ENCODE data around the gene RNF223. TPM values are rescaled to one million over a fixed set of nuclear protein-coding genes. Genes with fewer than 3 reads are reported as not detected.

RNF223 gene
- total RNA-seq, 1 experiment from 2014 or later: not detected

DNA sequence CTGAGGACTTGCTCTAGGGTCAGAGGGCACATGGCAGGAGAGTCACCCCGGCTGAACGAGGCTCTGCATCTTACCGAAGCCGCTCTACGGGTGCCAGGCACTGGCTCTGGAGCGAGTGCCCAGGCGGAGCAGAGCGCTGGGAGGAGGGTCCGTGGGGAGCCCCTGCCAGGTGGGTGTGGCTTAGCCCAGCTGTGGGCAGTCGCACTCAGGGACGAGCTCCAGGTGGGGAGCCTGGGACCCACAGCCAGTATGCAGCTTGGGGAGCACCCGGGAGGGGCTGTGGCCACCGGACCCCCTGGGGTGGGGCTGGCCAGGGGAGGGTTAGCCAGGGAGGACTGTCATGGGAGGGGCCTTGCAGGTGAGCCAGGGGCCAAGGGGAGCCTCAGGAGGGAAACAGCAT lies 50.4 kb downstream of the RNF223 start:
- ChIA-PET CTCF (interaction anchor here (0.7 to 2.8 kb wide), 8 partner anchors 8 to 43 kb away, joined by 3 to 16 read pairs (median 4); no protein-coding TSS in a partner anchor), POLR2A (interaction anchor here (1.5 to 3.6 kb wide), 3 partner anchors 9 to 17 kb away, joined by 4 to 15 read pairs (median 9); no protein-coding TSS in a partner anchor)
- H3K9me3 Mint-ChIP-seq: no peaks in the 10 kb centered on the region
- TF ChIP-seq ZNF423 (CRISPR knock-in tag; IDR thresholded peaks at IDR 0.05) (peak; percentile 41; the same call in 1 of the 2 replicates), CREM (CRISPR knock-in tag; IDR thresholded peaks at IDR 0.05) (no peak), FOXP1 (CRISPR knock-in tag; IDR thresholded peaks at IDR 0.05; ENCODE audit: borderline replicate concordance) (0 out of 2 replicates have a peak, but pooled peaks have one; percentile 22)
- H3K27me3 Mint-ChIP-seq (ENCODE audit: low read depth): no peaks in the 10 kb centered on the region; the same call in 1 of the 2 replicates
- ATAC-seq (no peak), DNase-seq (ENCODE audit: low spot score) (no peak)
- H3K4me3 Mint-ChIP-seq: no peak overlapping the region
- no peaks in the 10 kb centered on the region for H3K36me3 Mint-ChIP-seq
- H3K4me1 Mint-ChIP-seq: peaks cover 33% of the 10 kb centered on the region
- H3K27ac Mint-ChIP-seq: no peak overlapping the region

DNA sequence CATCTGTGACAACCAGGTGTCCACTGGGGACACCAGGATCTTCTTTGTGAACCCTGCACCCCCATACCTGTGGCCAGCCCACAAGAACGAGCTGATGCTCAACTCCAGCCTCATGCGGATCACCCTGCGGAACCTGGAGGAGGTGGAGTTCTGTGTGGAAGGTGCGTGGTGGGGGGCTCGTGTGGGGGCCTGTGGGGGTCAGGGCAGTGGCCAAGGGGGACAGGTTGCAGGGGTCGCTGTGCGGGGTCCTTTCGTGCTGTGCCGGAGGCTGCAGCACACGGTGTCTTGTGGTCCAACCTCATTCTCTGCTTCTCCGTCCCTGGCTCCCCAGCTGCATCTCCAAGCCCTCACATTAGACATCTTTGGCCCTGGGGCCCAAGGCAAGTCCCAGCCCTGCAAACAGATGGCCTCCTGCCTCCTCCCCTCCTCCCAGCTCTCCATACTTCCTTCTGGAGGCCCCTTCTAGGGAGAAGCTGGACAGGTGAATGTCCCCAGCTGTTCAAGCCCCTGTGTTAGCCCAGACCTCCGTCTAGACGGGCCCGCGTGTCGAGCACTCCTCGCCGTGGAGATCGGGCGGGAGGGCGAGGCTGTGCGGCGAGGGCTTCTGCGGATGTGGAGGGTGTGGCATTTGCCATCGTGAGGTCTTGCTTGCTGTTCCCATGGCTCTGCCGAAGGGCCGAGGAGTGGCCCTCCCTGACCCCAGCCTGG lies 51.6 kb downstream of the RNF223 start:
- H3K36me3 Mint-ChIP-seq: no peaks in the 10 kb centered on the region
- POLR2A ChIA-PET: interaction anchor here (1.3 kb wide), 1 partner anchor 9 kb away, joined by 3 read pairs; the partner anchor contains the start of gene ISG15
- no peak overlapping the region for H3K27ac Mint-ChIP-seq

DNA sequence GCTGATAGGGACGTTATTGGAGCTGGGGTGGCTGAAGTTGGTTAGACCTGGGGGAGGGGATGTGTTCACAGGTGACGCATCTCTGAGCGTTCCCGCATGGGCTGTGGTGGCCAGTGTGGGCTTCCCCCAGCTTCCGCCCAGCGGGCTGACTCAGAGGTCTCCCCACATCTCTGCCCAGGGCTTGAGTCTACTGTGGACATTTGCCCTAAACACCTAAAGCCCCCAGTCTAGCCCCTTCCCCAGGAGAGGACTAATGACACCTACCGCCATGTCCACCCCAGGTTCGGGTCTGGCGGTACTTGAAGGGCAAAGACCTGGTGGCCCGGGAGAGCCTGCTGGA lies 52.2 kb downstream of the RNF223 start:
- ChIA-PET CTCF (interaction anchor here (0.8 to 5.8 kb wide), 5 partner anchors 11 to 42 kb away, joined by 3 to 47 read pairs (median 4); no protein-coding TSS in a partner anchor), POLR2A (interaction anchor here (1.3 kb wide), 1 partner anchor 8 kb away, joined by 3 read pairs; the partner anchor contains the start of gene ISG15)
- no peaks in the 10 kb centered on the region for H3K36me3 Mint-ChIP-seq
- H3K27ac Mint-ChIP-seq: no peak overlapping the region
- no peak for TF ChIP-seq ZNF263 (CRISPR knock-in tag; IDR thresholded peaks at IDR 0.05; ENCODE audit: low read depth)
- no peak for TF ChIP-seq ELF4 (CRISPR knock-in tag; IDR thresholded peaks at IDR 0.05; ENCODE audit: low read depth)
- no peak for TF ChIP-seq FOXK1 (CRISPR knock-in tag; IDR thresholded peaks at IDR 0.05)
- TF ChIP-seq, protein P1, sequence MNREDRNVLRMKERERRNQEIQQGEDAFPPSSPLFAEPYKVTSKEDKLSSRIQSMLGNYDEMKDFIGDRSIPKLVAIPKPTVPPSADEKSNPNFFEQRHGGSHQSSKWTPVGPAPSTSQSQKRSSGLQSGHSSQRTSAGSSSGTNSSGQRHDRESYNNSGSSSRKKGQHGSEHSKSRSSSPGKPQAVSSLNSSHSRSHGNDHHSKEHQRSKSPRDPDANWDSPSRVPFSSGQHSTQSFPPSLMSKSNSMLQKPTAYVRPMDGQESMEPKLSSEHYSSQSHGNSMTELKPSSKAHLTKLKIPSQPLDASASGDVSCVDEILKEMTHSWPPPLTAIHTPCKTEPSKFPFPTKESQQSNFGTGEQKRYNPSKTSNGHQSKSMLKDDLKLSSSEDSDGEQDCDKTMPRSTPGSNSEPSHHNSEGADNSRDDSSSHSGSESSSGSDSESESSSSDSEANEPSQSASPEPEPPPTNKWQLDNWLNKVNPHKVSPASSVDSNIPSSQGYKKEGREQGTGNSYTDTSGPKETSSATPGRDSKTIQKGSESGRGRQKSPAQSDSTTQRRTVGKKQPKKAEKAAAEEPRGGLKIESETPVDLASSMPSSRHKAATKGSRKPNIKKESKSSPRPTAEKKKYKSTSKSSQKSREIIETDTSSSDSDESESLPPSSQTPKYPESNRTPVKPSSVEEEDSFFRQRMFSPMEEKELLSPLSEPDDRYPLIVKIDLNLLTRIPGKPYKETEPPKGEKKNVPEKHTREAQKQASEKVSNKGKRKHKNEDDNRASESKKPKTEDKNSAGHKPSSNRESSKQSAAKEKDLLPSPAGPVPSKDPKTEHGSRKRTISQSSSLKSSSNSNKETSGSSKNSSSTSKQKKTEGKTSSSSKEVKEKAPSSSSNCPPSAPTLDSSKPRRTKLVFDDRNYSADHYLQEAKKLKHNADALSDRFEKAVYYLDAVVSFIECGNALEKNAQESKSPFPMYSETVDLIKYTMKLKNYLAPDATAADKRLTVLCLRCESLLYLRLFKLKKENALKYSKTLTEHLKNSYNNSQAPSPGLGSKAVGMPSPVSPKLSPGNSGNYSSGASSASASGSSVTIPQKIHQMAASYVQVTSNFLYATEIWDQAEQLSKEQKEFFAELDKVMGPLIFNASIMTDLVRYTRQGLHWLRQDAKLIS (CRISPR knock-in tag; IDR thresholded peaks at IDR 0.05; ENCODE audit: borderline replicate concordance): no peak
- TF ChIP-seq, protein P2, sequence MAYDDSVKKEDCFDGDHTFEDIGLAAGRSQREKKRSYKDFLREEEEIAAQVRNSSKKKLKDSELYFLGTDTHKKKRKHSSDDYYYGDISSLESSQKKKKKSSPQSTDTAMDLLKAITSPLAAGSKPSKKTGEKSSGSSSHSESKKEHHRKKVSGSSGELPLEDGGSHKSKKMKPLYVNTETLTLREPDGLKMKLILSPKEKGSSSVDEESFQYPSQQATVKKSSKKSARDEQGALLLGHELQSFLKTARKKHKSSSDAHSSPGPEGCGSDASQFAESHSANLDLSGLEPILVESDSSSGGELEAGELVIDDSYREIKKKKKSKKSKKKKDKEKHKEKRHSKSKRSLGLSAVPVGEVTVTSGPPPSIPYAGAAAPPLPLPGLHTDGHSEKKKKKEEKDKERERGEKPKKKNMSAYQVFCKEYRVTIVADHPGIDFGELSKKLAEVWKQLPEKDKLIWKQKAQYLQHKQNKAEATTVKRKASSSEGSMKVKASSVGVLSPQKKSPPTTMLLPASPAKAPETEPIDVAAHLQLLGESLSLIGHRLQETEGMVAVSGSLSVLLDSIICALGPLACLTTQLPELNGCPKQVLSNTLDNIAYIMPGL (CRISPR knock-in tag; IDR thresholded peaks at IDR 0.05): no peak
- H3K9me3 Mint-ChIP-seq: 0 out of 2 replicates have a peak, but pooled peaks cover 4% of the 10 kb centered on the region
- H3K27me3 Mint-ChIP-seq (ENCODE audit: low read depth): peaks cover 10% of the 10 kb centered on the region
- ATAC-seq (no peak), DNase-seq (ENCODE audit: low spot score) (no peak)
- H3K4me1 Mint-ChIP-seq: peaks cover 36% of the 10 kb centered on the region
- H3K4me3 Mint-ChIP-seq: no peak overlapping the region; the same call in 1 of the 2 replicates

More for the DNA sequence above, 51.6 kb downstream of the RNF223 start:
- H3K27me3 Mint-ChIP-seq (ENCODE audit: low read depth): peaks cover 5% of the 10 kb centered on the region
- peaks cover 33% of the 10 kb centered on the region for H3K4me1 Mint-ChIP-seq
- no peak for DNase-seq (ENCODE audit: low spot score)
- no peak for ATAC-seq
- H3K4me3 Mint-ChIP-seq: peak overlapping the region; percentile 24; the same call in 1 of the 2 replicates
- H3K9me3 Mint-ChIP-seq: no peaks in the 10 kb centered on the region
- TF ChIP-seq, protein P3, sequence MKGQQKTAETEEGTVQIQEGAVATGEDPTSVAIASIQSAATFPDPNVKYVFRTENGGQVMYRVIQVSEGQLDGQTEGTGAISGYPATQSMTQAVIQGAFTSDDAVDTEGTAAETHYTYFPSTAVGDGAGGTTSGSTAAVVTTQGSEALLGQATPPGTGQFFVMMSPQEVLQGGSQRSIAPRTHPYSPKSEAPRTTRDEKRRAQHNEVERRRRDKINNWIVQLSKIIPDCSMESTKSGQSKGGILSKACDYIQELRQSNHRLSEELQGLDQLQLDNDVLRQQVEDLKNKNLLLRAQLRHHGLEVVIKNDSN (CRISPR knock-in tag; IDR thresholded peaks at IDR 0.05): no peak
- TF ChIP-seq GRHL2 (CRISPR knock-in tag; IDR thresholded peaks at IDR 0.05; ENCODE audit: insufficient replicate concordance, severe bottlenecking): no peak
- TF ChIP-seq SP1 (CRISPR knock-in tag; conservative IDR thresholded peaks at IDR 0.05): no peak
- TF ChIP-seq ZNF263 (CRISPR knock-in tag; IDR thresholded peaks at IDR 0.05; ENCODE audit: low read depth): no peak
- no peak for TF ChIP-seq MYBL2 (CRISPR knock-in tag; IDR thresholded peaks at IDR 0.05)
- TF ChIP-seq JUN (CRISPR knock-in tag; IDR thresholded peaks at IDR 0.05): no peak
- CTCF ChIA-PET: interaction anchor here (0.8 to 1.1 kb wide), 2 partner anchors 17 to 42 kb away, joined by 3 to 4 read pairs; no protein-coding TSS in a partner anchor
